ENCODE data around the gene PPY. TPM values are rescaled to one million over a fixed set of nuclear protein-coding genes. Genes with fewer than 3 reads are reported as not detected.
"Not testable (repeated sequence)": the region's sequence is repeated elsewhere in the genome, so short reads cannot be mapped to it uniquely, and the experiment has no call there.

PPY gene
- total RNA-seq, 4 donors from 2014 or later = not detected

GRCh38 chr17:43898446-43898845 lies 43.8 kb downstream of the PPY start:
- DNase-seq = no peak
- WGBS, 2 donors = 50 to 80% methylated on average over 1 of the region's 1 CpG

GRCh38 chr17:43897831-43898230 lies 44.4 kb downstream of the PPY start:
- WGBS, 2 donors = 93 to 100% methylated on average over 3 of the region's 3 CpGs
- H3K36me3 ChIP-seq = no peaks in the 10 kb centered on the region
- no peak overlapping the region for H3K4me3 ChIP-seq (replicated peaks in 1 of 3)
- no peak overlapping the region for H3K27ac ChIP-seq
- H3K4me1 ChIP-seq = peaks cover 7 to 16% of the 10 kb centered on the region in 2 donors
- intact Hi-C loops (cut with DNase I) = no loop called here
- no peaks in the 10 kb centered on the region for H3K27me3 ChIP-seq
- TF ChIP-seq POLR2A (IDR thresholded peaks at IDR 0.05) = no peak
- no peak for TF ChIP-seq CTCF (IDR thresholded peaks at IDR 0.05)
- no peaks in the 10 kb centered on the region for H3K9me3 ChIP-seq
- no peak for DNase-seq

More at GRCh38 chr17:43898446-43898845, 43.8 kb downstream of the PPY start:
- peaks cover 7 to 16% of the 10 kb centered on the region in 2 donors for H3K4me1 ChIP-seq
- no peaks in the 10 kb centered on the region for H3K27me3 ChIP-seq
- TF ChIP-seq POLR2A (IDR thresholded peaks at IDR 0.05) (no peak), CTCF (IDR thresholded peaks at IDR 0.05) (no peak)
- H3K9me3 ChIP-seq = no peaks in the 10 kb centered on the region
- no peak overlapping the region for H3K27ac ChIP-seq
- H3K4me3 ChIP-seq (replicated peaks in 1 of 3) = no peak overlapping the region
- no peaks in the 10 kb centered on the region for H3K36me3 ChIP-seq
- intact Hi-C loops (cut with DNase I) = no loop called here

- H3K9me3 ChIP-seq; H3K4me3 ChIP-seq (replicated peaks in 1 of 3); H3K4me1 ChIP-seq; DNase-seq; H3K27ac ChIP-seq; H3K27me3 ChIP-seq; H3K36me3 ChIP-seq; intact Hi-C loops (cut with DNase I): not testable (repeated sequence)
- WGBS, 2 donors = 80 to 85% methylated on average over 4 of the region's 4 CpGs
These were observed 47.8 kb downstream of the PPY start for GRCh38 chr17:43894494-43894893.

- intact Hi-C loops (cut with DNase I) = no loop called here
- Histone ChIP-seq H3K4me3 (replicated peaks in 1 of 3) (no peak overlapping the region), H3K9me3 (no peaks in the 10 kb centered on the region), H3K27ac (no peak overlapping the region), H3K27me3 (no peaks in the 10 kb centered on the region), H3K4me1 (no peaks in the 10 kb centered on the region), H3K36me3 (no peaks in the 10 kb centered on the region)
- WGBS, 2 donors = 60 to 61% methylated on average over 4 of the region's 4 CpGs
- TF ChIP-seq CTCF (IDR thresholded peaks at IDR 0.05) (no peak), POLR2A (IDR thresholded peaks at IDR 0.05) (no peak)
- DNase-seq = no peak
These were observed 49.7 kb downstream of the PPY start for GRCh38 chr17:43892647-43892952.

GRCh38 chr17:43891851-43892646 lies 50.2 kb downstream of the PPY start:
- Histone ChIP-seq H3K27me3 (no peaks in the 10 kb centered on the region), H3K4me3 (replicated peaks in 1 of 3) (no peak overlapping the region), H3K27ac (no peak overlapping the region), H3K9me3 (no peaks in the 10 kb centered on the region), H3K36me3 (no peaks in the 10 kb centered on the region), H3K4me1 (no peaks in the 10 kb centered on the region)
- intact Hi-C loops (cut with DNase I) = no loop called here
- DNase-seq = no peak
- TF ChIP-seq CTCF (IDR thresholded peaks at IDR 0.05) = no peak
- no peak for TF ChIP-seq POLR2A (IDR thresholded peaks at IDR 0.05)
- WGBS, 2 donors = 95 to 96% methylated on average over 5 of the region's 5 CpGs

Other genes with a start within 250 kb of the PPY start
- gene SOST, start 183.7 kb downstream of the PPY start, total RNA-seq = not detected
- gene DUSP3, start 163.5 kb downstream of the PPY start, total RNA-seq = 10 to 100 TPM; 67.7 to 98.5 (median 72.0) TPM
- gene CFAP97D1, start 162.0 kb downstream of the PPY start, total RNA-seq = under 1 TPM in 1 of 4 donors, not detected in 3; 0.13 TPM
- 10 to 100 TPM in 3 of 4 donors, 1 to 10 TPM in 1; 7.1 to 20.5 (median 15.4) TPM for gene MPP3, start 109.3 kb downstream of the PPY start, total RNA-seq
- gene CD300LG, start 95.3 kb downstream of the PPY start, total RNA-seq = 10 to 100 TPM in 1 of 4 donors, 1 to 10 TPM in 3; 1.5 to 22.5 (median 2.2) TPM
- 10 to 100 TPM in 1 of 4 donors, 1 to 10 TPM in 3; 6.5 to 30.8 (median 9.0) TPM for gene MPP2, start 34.9 kb downstream of the PPY start, total RNA-seq
- 1 to 10 TPM in 1 of 4 donors, not detected in 3; 2.2 TPM for gene PYY, start 11.5 kb upstream of the PPY start, total RNA-seq
- gene NAGS, start 62.1 kb upstream of the PPY start, total RNA-seq = 10 to 100 TPM; 11.9 to 19.2 (median 14.5) TPM
- gene TMEM101, start 72.5 kb upstream of the PPY start, total RNA-seq = 10 to 100 TPM; 33.6 to 56.9 (median 45.0) TPM
- gene LSM12, start 124.2 kb upstream of the PPY start, total RNA-seq = 10 to 100 TPM; 41.3 to 47.2 (median 43.8) TPM
- 100 to 1,000 TPM in 2 of 4 donors, 10 to 100 TPM in 2; 41.4 to 104 (median 80.8) TPM for gene G6PC3, start 128.3 kb upstream of the PPY start, total RNA-seq
- 100 to 1,000 TPM in 2 of 4 donors, 10 to 100 TPM in 2; 69.5 to 142 (median 107) TPM for gene HDAC5, start 181.2 kb upstream of the PPY start, total RNA-seq
- 1 to 10 TPM in 1 of 4 donors, under 1 TPM in 3; 0.20 to 1.1 (median 0.30) TPM for gene HROB, start 199.5 kb upstream of the PPY start, total RNA-seq
- gene ASB16, start 228.2 kb upstream of the PPY start, total RNA-seq = 1 to 10 TPM; 1.4 to 2.4 (median 1.7) TPM
- 10 to 100 TPM; 30.6 to 50.5 (median 44.6) TPM for gene TMUB2, start 244.5 kb upstream of the PPY start, total RNA-seq